HG02588 (cell line): ENCODE measurements around the gene PPFIA1.

Source experiments
- ATAC-seq: cut with Tn5 transposase; IDR thresholded peaks from one replicate; pipeline ENCODE4 v1.9.1; 2021; ENCODE audit warnings: mild to moderate bottlenecking, moderate library complexity; ENCODE audit not compliant: unreplicated experiment

The PPFIA1 gene

DNA sequence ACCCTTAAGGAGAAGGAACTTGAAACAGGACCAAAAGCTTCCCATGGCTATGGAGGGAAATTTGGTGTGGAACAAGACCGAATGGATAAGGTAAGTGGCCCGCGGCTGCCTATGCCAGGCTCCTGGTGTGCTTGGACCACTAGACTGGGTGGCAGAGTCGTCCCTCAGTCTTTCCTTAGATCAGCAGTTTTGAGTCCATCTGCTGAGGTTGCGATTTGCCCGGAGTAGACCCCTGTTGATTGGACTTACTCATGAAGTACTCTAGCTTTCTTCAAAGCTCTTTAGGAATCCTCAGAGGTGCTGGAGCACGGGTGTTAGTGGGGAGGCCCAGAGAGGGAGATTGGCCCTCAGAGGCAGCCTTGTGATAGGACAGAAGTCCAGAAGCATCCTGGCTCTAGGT lies 139.4 kb downstream of the PPFIA1 start:
- ATAC-seq = no peak

DNA sequence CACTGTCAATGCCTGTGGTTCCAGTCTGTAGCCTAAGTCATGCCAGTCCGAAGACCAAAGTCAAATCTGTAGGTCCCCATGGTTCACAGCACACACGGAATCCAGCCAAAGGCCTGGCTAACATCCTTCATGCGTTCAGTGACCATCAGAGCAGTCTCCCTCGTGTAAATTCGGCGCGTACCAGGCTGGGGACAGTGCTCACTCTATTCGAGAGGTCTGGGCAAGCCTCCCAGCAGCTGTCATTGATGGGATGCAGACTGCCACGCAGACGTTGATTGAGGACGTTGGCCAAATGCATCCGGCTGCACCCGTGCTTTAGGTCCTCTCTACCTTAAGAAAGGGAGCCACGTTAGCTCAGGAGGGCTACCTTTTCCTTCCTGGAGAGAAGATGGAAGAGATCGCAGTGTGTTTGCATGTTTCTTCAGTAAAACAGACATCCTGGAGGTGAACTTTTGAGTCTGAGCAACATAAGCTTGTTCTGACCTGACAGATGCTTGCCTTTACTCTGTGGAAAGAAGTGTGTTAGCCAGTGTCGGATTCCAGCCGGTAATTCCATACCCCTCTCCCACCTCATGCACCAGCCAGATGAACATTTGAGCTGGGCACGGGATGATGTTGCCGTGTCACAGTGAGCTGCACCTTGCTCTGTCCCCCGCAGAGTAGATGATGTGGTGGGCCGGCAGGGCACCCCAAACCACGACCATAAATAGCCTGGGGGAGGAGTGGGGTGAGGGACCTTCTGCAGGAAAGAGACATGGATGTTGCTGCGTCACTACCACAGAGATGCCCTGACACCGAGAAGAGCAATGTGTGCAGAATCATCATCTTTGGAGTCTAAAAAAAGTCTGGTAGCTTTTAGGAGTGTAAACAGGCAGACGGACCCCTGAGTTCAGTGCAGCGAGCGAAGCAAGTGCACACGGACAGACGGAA lies 140.1 kb downstream of the PPFIA1 start:
- no peak for ATAC-seq

DNA sequence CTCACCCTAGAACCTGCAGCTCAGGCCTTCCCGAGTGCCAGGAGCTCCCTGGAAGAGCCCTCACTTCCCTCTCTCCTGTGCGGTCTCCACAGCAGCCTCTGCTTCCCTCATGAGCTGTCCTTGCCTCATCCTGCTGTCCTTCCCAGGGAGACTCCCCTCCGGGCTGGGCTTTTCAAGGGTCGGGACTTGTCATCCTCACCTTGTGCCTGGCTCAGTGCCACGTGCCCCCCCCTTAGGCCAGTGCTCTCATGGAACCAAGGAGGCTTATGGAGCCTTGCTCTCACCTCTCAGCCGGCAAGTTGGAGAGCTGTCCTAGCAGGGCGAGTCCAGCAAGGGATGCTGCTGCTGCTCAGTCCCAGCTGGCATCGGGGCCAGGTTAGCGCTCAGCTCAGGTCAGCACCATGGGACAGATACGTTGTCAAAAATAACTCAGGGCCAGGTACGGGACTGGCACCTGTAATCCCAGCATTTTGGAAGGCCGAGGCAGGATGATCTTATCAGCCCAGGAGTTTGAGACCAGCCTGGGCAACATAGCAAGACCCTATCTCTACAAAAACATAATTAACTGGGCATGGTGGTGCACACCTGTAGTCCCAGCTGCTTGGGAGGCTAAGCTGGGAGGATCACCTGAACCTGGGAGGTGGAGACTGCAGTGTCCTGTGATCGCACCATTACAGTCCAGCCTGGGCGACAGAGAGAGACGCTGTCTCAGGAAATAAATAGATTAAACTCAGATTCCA lies 141.4 kb downstream of the PPFIA1 start:
- no peak for ATAC-seq

DNA sequence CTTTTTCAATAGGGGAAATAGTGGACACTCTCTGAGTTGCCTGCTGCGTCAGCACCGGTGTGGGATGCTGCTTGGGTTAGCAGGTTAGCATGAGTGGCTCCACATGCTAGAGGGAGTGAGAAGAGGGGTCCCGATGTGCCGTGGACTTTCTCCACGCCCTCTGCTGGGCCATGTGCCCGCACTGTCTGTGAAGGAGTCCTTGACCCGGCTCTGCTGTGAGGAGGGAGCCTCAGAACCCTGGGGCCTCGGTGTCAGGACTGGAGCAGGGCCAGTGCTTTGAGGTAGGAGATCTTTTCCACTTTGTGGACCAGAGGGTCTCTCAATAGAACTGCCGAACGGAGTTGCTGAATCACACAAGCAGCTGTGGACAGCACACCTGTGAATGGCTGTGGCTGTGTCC lies 142.7 kb downstream of the PPFIA1 start:
- ATAC-seq = no peak

DNA sequence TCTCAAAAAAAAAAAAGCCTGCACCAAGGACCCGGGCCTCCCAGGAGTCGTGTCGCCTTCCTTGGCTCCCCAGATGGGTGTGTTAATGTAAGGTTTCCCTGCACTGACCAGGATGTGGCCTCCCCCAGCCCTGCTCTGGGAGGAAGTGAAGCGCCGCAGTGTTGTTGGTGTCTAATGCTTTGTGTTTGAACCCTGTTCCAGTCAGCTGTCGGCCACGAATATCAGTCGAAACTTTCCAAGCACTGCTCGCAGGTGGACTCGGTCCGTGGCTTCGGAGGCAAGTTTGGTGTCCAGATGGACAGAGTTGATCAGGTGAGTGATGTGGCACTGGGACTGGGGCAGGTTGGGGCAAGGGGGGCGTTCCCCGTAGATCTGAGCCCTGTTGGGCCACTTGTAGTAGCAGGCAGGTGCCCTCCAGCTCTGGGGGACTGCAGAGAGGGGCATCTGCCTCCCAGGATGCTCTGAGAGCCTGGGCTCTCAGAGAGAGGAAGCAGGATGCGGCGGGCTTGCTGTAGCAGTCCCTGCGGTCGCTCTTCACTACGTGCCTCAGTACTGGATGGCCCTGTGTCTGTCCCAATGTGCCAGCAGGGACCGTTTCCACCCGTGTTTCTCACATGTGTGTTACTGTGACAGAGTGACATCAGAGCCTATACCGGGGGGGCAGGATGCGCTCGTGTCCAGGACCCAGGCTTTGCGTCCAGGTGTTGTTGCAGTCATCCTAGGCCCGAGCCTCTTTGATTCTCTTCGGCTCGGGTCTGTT lies 144.0 kb downstream of the PPFIA1 start:
- no peak for ATAC-seq

DNA sequence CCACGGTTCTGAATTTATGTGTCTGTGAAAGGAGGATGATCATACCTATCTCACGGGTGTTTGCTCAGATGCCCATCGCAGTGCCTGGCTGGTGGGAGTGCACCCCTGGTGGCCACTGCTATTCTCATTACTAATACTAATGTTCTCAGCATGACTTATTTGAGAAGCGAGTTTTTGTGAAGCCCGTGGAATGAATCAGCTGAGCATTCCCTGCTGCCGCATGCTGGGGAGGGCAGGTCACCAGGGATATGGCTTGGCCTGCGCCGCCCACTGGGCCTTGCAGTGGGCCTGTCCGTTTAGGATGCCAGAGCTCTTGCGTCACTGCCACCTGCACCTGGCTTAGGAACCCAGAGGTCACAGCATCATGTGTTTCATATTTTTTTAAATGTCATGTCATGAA lies 144.7 kb downstream of the PPFIA1 start:
- ATAC-seq = no peak

DNA sequence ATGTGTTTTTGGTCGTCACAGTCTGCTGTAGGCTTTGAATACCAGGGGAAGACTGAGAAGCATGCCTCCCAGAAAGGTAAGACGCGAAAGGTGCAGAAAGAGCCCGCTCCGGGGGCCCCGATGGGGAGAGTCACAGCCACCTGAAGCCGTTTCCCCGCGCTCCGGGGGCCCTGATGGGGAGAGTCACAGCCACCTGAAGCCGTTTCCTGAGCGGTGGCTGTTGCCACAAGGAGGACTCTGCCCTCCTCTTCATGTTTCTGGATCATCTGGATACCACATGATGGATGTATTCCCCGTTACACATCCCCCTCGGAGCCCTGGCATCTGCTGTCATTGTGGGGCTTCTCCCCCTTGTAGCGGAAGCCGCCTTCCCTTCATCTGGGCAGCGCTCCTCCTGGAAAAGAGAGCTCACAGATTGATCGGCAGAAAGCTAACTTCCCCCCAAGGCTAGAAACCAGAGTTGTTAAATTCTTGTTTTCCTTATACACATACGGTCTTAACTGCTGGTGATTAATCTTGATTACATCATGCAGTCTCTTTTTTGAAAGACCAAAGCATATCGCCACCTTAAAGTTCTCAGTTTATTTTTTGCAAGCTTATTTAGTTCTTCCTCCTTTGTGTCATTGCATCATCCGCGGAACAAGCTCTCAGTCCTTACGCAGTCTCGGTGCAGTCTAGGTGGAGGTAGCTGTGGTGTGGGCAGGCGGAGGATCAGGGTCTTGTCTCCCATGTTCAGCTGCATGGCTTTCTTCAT lies 145.3 kb downstream of the PPFIA1 start:
- no peak for ATAC-seq

DNA sequence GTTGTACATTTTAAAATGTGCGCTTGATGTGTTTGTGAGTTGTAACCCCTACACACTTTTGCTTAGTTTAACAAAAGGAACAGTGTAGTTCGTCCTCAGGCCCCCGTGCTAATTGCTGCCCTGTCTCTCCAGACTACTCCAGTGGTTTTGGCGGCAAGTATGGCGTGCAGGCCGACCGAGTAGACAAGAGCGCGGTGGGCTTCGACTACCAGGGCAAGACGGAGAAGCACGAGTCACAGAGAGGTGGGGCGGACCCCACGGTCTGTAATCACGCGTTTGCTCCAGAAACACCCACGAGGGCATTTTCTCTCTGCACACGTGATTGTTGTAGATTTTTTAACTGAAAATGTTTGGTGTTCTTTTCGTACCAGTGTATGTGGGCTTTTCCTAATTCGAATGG lies 146.4 kb downstream of the PPFIA1 start:
- ATAC-seq = no peak

DNA sequence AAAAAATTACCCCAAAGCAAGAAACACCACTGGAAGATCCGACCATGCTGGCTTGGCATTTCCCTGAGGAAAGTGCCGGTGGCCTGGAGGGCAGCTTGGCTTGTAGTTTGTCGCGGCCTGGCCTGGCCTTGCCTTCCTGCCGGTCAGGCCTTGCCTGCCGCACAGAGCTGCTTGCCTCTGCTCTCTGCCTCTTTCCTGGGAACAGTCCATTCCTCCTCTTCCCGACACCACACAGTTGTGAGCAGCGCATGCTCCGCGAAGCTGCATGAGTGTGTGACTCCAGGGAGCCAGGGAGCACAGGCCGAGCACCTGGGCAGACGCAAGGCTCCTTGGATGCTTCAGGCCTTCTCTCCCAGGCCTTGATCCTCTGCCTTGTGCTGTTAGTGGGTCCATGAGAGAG lies 147.6 kb downstream of the PPFIA1 start:
- no peak for ATAC-seq

DNA sequence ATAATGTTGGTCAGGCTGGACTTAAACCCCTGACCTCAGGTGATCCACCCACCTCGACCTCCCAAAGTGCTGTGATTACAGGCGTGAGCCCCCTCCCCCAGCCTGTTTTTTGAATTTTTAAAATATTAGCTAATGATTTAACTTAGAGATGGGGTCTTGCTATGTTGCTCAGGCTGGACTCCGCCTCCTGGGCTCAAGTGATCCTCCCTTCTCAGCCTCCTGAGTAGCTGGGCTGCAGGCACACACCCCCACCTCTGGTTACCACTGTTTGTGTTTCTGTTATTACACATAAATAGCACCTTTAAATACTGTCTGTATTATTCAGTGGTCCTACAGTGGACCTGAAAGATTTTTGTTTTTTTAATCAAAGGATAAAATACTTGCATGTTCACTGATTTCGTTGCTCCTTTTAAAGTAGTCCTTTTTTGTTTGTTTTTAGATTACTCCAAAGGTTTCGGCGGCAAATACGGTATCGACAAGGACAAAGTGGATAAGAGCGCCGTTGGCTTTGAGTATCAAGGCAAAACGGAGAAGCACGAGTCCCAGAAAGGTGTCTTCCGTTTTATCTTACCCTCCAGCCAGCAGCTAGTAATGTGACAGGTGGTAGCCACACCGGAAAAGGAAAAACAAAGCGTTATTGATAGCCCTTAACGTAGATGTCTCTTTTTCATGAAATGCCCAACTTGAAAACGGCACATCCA lies 149.0 kb downstream of the PPFIA1 start:
- no peak for ATAC-seq

DNA sequence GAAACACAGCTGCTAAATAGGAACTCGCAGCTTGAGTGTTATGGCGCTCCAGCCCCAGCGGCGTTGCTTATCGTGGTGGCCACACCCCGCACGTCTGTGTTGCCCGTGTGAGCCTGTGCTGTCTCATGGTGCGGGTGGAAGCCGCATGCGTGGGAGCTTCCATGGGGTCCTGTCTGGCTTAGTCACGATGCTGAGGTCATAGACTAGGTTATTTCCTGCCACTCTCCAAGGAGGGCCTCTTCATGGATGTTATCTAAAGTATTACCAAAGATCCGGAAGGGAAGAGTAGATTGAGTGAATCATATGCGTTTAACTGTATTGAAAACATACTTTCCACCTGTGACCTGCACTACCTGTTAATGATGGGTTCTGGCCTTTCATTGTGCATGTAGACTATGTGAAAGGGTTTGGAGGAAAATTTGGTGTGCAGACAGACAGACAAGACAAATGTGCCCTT lies 149.5 kb downstream of the PPFIA1 start:
- ATAC-seq = no peak

DNA sequence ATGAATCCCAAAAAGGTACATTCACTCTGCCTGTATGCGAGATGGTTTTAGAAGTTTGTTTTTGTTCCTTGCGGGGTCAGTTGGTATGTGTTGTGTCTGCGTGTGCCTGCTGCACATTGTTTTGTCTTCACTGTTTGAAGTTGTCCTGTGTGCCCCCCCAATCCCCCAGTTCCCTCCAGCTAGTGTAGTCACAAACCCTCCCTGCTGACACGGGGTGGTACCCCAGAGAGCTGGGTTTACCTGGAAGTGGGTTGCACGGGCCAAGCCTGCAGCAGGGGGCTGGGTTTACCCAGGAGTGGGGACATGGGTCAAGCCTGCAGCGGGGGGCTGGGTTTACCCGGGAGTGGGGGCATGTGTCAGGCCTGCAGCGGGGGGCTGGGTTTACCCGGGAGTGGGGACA lies 150.0 kb downstream of the PPFIA1 start:
- no peak for ATAC-seq

DNA sequence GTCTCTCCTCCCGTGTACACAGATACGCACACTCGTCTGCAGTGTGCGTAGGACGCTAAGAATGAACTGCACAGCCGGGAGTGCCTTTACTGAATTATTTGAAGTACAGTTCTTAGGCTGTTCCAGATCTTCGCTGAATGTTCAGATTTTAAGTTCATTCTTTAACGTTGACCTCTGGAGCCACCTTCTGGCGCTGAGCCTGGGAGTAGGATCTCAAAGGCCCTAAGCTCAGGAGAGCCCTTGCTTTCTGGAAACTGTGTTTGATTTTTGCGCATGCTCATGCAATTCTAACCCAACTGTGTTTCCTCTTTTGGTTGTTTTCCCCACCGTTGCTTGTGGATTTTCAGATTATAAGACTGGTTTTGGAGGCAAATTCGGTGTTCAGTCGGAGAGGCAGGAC lies 150.6 kb downstream of the PPFIA1 start:
- no peak for ATAC-seq

DNA sequence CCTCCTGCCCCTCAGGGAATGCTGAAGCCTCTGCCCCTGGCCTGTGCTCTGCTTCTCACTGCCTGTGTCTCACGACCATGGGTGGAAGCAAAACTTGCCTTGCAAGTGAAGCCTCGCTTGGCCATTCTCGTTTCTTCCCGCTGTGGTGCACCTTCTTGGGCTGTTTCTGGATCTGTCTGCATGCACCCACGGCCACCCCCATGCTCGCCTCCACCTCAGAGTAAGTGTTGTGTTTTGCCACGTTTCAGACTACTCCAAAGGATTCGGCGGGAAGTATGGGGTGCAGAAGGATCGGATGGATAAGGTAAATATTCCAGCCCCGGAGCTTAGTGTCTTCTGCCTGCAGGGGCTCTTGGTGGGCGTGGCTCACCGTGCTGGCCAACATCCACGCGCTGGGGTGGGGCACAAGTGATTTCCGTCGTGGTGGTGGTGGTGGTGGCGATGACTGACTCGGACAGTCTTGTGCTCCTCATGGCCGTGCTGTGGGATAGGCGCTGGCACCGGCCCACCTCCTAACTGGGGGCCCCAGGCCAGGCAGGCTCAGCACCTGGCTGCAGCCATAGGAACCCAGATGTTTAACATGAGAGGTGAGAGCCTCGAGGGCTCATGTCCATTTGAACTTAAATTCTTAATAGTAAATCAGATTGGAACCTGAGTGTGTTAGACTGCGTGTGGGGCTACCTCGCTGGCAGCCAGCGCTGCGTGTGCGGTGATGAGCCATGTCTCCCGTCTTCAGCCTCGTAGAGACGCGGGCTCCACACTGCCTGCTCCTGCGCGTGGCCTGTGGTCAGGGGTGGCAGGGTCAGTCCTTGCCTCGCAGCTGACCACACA lies 152.4 kb downstream of the PPFIA1 start:
- ATAC-seq = no peak

DNA sequence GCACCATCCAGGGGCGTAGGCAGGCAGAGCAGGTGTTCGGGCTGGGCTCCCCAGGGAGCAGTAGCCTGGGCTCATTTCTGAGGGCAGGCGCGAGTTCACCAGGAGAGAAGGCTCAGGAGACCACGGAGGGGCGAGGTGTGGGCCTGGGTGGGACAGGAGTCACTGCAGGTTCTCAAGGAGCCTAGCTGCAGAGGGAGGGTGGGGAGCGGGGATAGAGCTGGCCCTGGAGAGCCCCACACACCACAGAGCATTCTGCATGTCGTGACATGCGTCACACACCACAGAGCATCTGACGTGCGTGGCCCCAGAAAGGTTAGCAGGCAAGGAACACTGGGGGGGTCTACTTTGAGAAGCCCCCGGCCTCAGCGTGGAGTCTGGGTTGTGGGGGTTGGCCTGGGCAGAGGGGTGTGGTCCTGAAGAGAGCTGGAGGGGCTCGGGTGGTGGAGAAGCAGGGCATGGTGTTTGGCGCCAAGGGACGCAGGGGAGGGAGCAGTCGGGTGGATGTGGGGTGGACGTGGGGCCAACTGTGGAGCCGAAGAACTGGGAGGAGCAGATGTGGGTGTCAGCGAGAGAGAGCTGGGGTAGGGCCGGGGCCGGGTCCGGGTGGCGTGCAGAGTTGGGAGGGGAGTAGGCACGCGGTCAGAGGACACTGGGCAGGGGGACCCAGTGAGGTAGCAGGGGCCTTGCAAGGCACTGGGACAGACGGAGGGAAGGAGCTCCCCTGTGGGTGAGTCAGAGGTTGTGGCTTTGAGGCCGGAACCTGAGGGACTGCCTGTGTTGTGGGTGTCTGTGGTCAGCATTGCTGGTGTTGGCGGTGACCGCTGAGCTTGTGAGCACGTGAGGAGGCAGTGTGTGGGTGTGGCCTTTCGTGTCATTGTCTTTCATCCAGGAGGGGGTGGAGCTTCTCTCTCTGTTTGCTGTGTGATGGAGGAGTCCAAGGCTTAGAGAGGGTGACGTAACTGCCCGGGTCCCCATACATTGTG lies 153.3 kb downstream of the PPFIA1 start:
- ATAC-seq = no peak

DNA sequence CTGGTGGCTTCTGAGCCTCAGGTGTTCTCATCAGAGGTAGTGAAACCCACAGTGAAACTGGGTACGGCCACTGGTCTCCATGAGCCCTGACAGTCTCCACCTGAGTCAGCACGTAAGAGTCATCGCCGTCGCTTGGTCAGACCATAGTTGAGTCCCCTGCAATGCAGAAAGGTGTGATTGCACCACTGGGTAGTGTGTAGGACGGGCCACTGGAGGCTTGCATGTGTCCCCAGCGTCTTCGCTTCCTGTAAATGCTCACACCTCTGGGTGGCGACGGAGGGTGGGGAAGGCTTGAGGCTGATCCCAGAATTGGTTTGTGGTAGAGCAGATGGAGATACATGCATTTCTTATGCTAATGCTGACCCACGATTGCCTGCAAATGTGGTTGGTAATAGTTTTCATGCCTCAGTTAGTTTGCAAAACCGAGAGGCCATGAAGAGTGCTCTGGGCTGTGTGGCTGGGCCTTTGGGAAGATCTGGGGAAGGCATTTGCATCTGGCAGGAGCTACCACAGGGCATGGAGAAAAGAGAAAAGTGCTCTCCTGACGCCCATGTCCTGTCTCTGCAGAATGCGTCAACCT lies 154.4 kb downstream of the PPFIA1 start:
- ATAC-seq = no peak

DNA sequence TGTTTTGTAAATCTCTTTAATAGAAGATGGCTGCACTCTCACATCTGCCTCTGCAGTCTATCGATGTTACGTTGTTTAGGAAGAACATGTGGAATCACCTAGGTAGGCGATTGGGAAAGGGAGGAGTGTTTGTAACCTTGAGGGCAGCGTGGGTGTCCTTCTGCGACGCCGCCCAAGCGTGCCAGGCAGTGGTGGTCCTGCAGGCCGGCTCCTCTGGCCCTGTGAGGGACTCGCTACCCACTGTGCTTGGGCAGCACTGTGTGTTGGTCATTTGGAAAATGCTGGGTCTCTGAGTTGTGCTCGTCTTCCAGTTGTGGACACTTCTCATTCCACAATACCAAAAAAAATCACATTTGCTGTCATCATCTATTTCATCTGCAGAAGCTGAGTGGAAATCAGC lies 156.9 kb downstream of the PPFIA1 start:
- no peak for ATAC-seq
